ENCODE results near the gene MPRIP. TPM values are rescaled to one million over a fixed set of nuclear protein-coding genes. Genes with fewer than 3 reads are reported as not detected.

The MPRIP gene
- total and polyA plus RNA-seq, 2 of the 13 experiments (the other 11 are each of a cell fraction or from before 2014, with no cell fraction given), result 50.2 to 52.4 TPM

GRCh38 chr17:17077861-17078732, 35.8 kb downstream of the MPRIP start (continued):
- TF ChIP-seq ZNF687 (CRISPR knock-in tag; IDR thresholded peaks at IDR 0.05) (peak; percentile 99), ZNF512 (CRISPR knock-in tag; IDR thresholded peaks at IDR 0.05) (no peak), CEBPG (CRISPR knock-in tag; IDR thresholded peaks at IDR 0.05) (peak; percentile 4; the same call in 1 of the 2 replicates), ZNF782 (CRISPR knock-in tag; IDR thresholded peaks at IDR 0.05; ENCODE audit: borderline replicate concordance) (peak; percentile 83), MXD1 (CRISPR knock-in tag; IDR thresholded peaks at IDR 0.05) (peak; percentile 63; the same call in 1 of the 2 replicates), NCOR1 (IDR thresholded peaks at IDR 0.05; ENCODE audit: borderline replicate concordance, low read length) (peak; percentile 54; the same call in 1 of the 2 replicates), ZHX1 (CRISPR knock-in tag; IDR thresholded peaks at IDR 0.05; ENCODE audit: low read depth) (no peak), MEIS2 (CRISPR knock-in tag; IDR thresholded peaks at IDR 0.05) (no peak), ZBTB7B (CRISPR knock-in tag; IDR thresholded peaks at IDR 0.05) (no peak), HIVEP1 (CRISPR knock-in tag; IDR thresholded peaks at IDR 0.05) (0 out of 2 replicates have a peak, but pooled peaks have one; percentile 25), ZNF775 (CRISPR knock-in tag; IDR thresholded peaks at IDR 0.05; ENCODE audit: borderline replicate concordance) (peak; percentile 63; the same call in 1 of the 2 replicates), SNAPC2 (CRISPR knock-in tag; IDR thresholded peaks at IDR 0.05) (peak; percentile 75; the same call in 1 of the 2 replicates), HNF1A (IDR thresholded peaks at IDR 0.05; ENCODE audit: low read depth) (no peak), HNF1A (CRISPR knock-in tag; IDR thresholded peaks at IDR 0.05; ENCODE audit: borderline replicate concordance) (peak; percentile 43; the same call in 1 of the 2 replicates)
